ENCODE measurements around the gene CCDC15. TPM values are rescaled to one million over a fixed set of nuclear protein-coding genes. Genes with fewer than 3 reads are reported as not detected.
"Not testable (repeated sequence)": the region's sequence is repeated elsewhere in the genome, so short reads cannot be mapped to it uniquely, and the experiment has no call there.

The CCDC15 gene
- total RNA-seq, 4 donors from 2014 or later = 2.0 to 11.5 (median 3.8) TPM

- no peak for TF ChIP-seq CTCF (IDR thresholded peaks at IDR 0.05)
- TF ChIP-seq EP300 (IDR thresholded peaks at IDR 0.05) = no peak
- no peak for TF ChIP-seq POLR2AphosphoS5 (IDR thresholded peaks at IDR 0.05)
- no peak for TF ChIP-seq POLR2A (IDR thresholded peaks at IDR 0.05)
- no peaks in the 10 kb centered on the region for H3K4me1 ChIP-seq
- H3K9me3 ChIP-seq = no peaks in the 10 kb centered on the region
- H3K27me3 ChIP-seq = no peaks in the 10 kb centered on the region
- no peaks in the 10 kb centered on the region for H3K36me3 ChIP-seq
- H3K27ac ChIP-seq = no peak overlapping the region
- no peak for DNase-seq (ENCODE audit: low spot score in 2 of 2)
- 85% methylated on average over 2 of the region's 2 CpGs for WGBS
- no peak overlapping the region for H3K4me3 ChIP-seq
Measured at GRCh38 chr11:125020342-125020741, 66.3 kb downstream of the CCDC15 start.

- Histone ChIP-seq H3K4me3 (no peak overlapping the region), H3K36me3 (no peaks in the 10 kb centered on the region), H3K27ac (no peak overlapping the region), H3K9me3 (no peaks in the 10 kb centered on the region), H3K27me3 (no peaks in the 10 kb centered on the region), H3K4me1 (no peaks in the 10 kb centered on the region)
- no peak for DNase-seq (ENCODE audit: low spot score in 2 of 2)
- no peak for TF ChIP-seq EP300 (IDR thresholded peaks at IDR 0.05)
- no peak for TF ChIP-seq CTCF (IDR thresholded peaks at IDR 0.05)
- no peak for TF ChIP-seq POLR2A (IDR thresholded peaks at IDR 0.05)
- TF ChIP-seq POLR2AphosphoS5 (IDR thresholded peaks at IDR 0.05) = no peak
Measured at GRCh38 chr11:125022551-125022950, 68.5 kb downstream of the CCDC15 start.

- Histone ChIP-seq H3K9me3 (no peaks in the 10 kb centered on the region), H3K4me1 (no peaks in the 10 kb centered on the region), H3K4me3 (no peak overlapping the region), H3K27ac (no peak overlapping the region), H3K36me3 (no peaks in the 10 kb centered on the region), H3K27me3 (no peaks in the 10 kb centered on the region)
- 77% methylated on average over 2 of the region's 2 CpGs for WGBS
- TF ChIP-seq POLR2A (IDR thresholded peaks at IDR 0.05) (no peak), EP300 (IDR thresholded peaks at IDR 0.05) (no peak), POLR2AphosphoS5 (IDR thresholded peaks at IDR 0.05) (no peak), CTCF (IDR thresholded peaks at IDR 0.05) (no peak)
- no peak for DNase-seq (ENCODE audit: low spot score in 2 of 2)
Measured at GRCh38 chr11:125025968-125026367, 72.0 kb downstream of the CCDC15 start.

GRCh38 chr11:125029431-125029830 lies 75.4 kb downstream of the CCDC15 start:
- 81% methylated on average over 1 of the region's 1 CpG for WGBS
- H3K4me3 ChIP-seq; H3K27me3 ChIP-seq; H3K9me3 ChIP-seq; DNase-seq (ENCODE audit: low spot score in 2 of 2); H3K36me3 ChIP-seq; H3K4me1 ChIP-seq; H3K27ac ChIP-seq: not testable (repeated sequence)

- no peak overlapping the region for H3K4me3 ChIP-seq
- 69% methylated on average over 1 of the region's 1 CpG for WGBS
- DNase-seq (ENCODE audit: low spot score in 2 of 2) = no peak
- H3K27ac ChIP-seq = no peak overlapping the region
- H3K4me1 ChIP-seq = no peaks in the 10 kb centered on the region
- no peak for TF ChIP-seq POLR2AphosphoS5 (IDR thresholded peaks at IDR 0.05)
- TF ChIP-seq EP300 (IDR thresholded peaks at IDR 0.05) = no peak
- no peak for TF ChIP-seq POLR2A (IDR thresholded peaks at IDR 0.05)
- TF ChIP-seq CTCF (IDR thresholded peaks at IDR 0.05) = no peak
- no peaks in the 10 kb centered on the region for H3K36me3 ChIP-seq
- no peaks in the 10 kb centered on the region for H3K27me3 ChIP-seq
- H3K9me3 ChIP-seq = no peaks in the 10 kb centered on the region
Measured at GRCh38 chr11:125036933-125037332, 82.9 kb downstream of the CCDC15 start.

- WGBS = 92% methylated on average over 4 of the region's 4 CpGs
- H3K4me1 ChIP-seq = no peaks in the 10 kb centered on the region
- no peak overlapping the region for H3K27ac ChIP-seq
- H3K36me3 ChIP-seq = no peaks in the 10 kb centered on the region
- no peaks in the 10 kb centered on the region for H3K9me3 ChIP-seq
- H3K4me3 ChIP-seq = no peak overlapping the region
- H3K27me3 ChIP-seq = no peaks in the 10 kb centered on the region
- no peak for TF ChIP-seq CTCF (IDR thresholded peaks at IDR 0.05)
- no peak for TF ChIP-seq POLR2AphosphoS5 (IDR thresholded peaks at IDR 0.05)
- TF ChIP-seq POLR2A (IDR thresholded peaks at IDR 0.05) = no peak
- TF ChIP-seq EP300 (IDR thresholded peaks at IDR 0.05) = no peak
- DNase-seq (ENCODE audit: low spot score in 2 of 2) = no peak
Measured at GRCh38 chr11:125049164-125049792, 95.3 kb downstream of the CCDC15 start.

Data from suprapubic skin (tissue), 4 donors.